Left lung (tissue), 10 donors: ENCODE data around the gene F12. TPM values are rescaled to one million over a fixed set of nuclear protein-coding genes. Genes with fewer than 3 reads are reported as not detected.

Experiments
- ATAC-seq: fragments of 200-7000 bp; cut with Tn5 transposase; one replicate; pipeline ENCODE4 v1.9.1; 2020; ENCODE audit warnings: moderate library complexity
- DNase-seq, 4 donors: peaks; one replicate each; pipeline ENCODE4 v3.0.0-alpha.2; 2013 to 2020
- H3K27ac ChIP-seq, 2 donors: fragments of 200-600 bp; sonication (generic) in 1 of 2; one replicate each; pipeline versions ENCODE4 v1.5.0 to v1.8.0; 2020 to 2021
- H3K27me3 ChIP-seq, 2 donors: fragments of 200-600 bp; sonication (generic) in 1 of 2; one replicate each; pipeline versions ENCODE4 v1.5.0 to v1.8.0; 2020 to 2021
- H3K36me3 ChIP-seq, 2 donors: fragments of 200-600 bp; sonication (generic) in 1 of 2; one replicate each; pipeline versions ENCODE4 v1.5.0 to v1.8.0; 2020 to 2021
- H3K4me1 ChIP-seq, 2 donors: fragments of 200-600 bp; one replicate each; pipeline ENCODE4 v1.8.0; 2021
- H3K4me3 ChIP-seq, 2 donors: fragments of 200-600 bp; sonication (generic) in 1 of 2; one replicate each; pipeline versions ENCODE4 v1.5.0 to v1.8.0; 2020 to 2021; ENCODE audit warnings: mild to moderate bottlenecking in 1 of 2
- H3K9me3 ChIP-seq, 2 donors: fragments of 200-600 bp; sonication (generic) in 1 of 2; one replicate each; pipeline versions ENCODE4 v1.5.0 to v1.8.0; 2020 to 2021
- intact Hi-C, 2 donors: fragments of 100-400 bp; cut with DNase I; formaldehyde crosslinking; loops; one replicate each; pipeline versions ENCODE4 v1.11.2 to v1.14.2; 2022
- polyA plus RNA-seq, 6 donors: library from polyadenylated mRNA; unstranded; fragments of 120-200 nt; gene quantifications; one replicate each; pipeline ENCODE4 v1.2.1, GENCODE V29; 2013; ENCODE audit not compliant: insufficient read length in 6 of 6
- total RNA-seq, 2 donors: library from RNA; stranded (reverse); fragmentation: NEBNext Ultra II Directional; extraction: Animal tissue kit (Norgen Biotek cat#: 25700); gene quantifications; one replicate each; pipeline ENCODE4 v1.2.1, GENCODE V29; 2021
- TF ChIP-seq, protein P1 (sequence below), 2 donors: fragments of 200-600 bp; sonication (generic) in 1 of 2; IDR thresholded peaks; one replicate each; pipeline versions ENCODE4 v1.5.0 to v1.8.0; 2021; ENCODE audit warnings: antibody characterized with exemption in 2 of 2
- donor health status: DM: no; HTN: yes; CAD: no.
- donor health status: DM: no; HTN: no; CAD: no.

Gene F12
- total and polyA plus RNA-seq, 8 donors, result 0.20 to 1.1 (median 0.35) TPM; not detected in 1

GRCh38 chr5:177399997-177400868 lies 9.1 kb downstream of the F12 start, which contains the start of gene PFN3:
Gene PFN3 (minus strand): TSS chr5:177400661. CDS start chr5:177400576, 85 bp downstream.
- TF ChIP-seq, protein P1, sequence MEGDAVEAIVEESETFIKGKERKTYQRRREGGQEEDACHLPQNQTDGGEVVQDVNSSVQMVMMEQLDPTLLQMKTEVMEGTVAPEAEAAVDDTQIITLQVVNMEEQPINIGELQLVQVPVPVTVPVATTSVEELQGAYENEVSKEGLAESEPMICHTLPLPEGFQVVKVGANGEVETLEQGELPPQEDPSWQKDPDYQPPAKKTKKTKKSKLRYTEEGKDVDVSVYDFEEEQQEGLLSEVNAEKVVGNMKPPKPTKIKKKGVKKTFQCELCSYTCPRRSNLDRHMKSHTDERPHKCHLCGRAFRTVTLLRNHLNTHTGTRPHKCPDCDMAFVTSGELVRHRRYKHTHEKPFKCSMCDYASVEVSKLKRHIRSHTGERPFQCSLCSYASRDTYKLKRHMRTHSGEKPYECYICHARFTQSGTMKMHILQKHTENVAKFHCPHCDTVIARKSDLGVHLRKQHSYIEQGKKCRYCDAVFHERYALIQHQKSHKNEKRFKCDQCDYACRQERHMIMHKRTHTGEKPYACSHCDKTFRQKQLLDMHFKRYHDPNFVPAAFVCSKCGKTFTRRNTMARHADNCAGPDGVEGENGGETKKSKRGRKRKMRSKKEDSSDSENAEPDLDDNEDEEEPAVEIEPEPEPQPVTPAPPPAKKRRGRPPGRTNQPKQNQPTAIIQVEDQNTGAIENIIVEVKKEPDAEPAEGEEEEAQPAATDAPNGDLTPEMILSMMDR (IDR thresholded peaks at IDR 0.05), result no peak
- peaks cover 44 to 95% of the 10 kb centered on the region in 2 donors for H3K27me3 ChIP-seq
- no peak within 1 kb of the TSS for H3K4me3 ChIP-seq
- intact Hi-C loops, result loop anchor here in 1 of 2 donors (10.0 kb wide), 1 partner anchor 55 kb away; no protein-coding TSS in a partner anchor
- DNase-seq (peak in 1 of 4 donors; percentile 43), ATAC-seq (no peak)
- no peaks in the 10 kb centered on the region for H3K36me3 ChIP-seq
- no peak within 1 kb of the TSS for H3K27ac ChIP-seq
- peaks cover 21 to 37% of the 10 kb centered on the region in 2 donors for H3K4me1 ChIP-seq
- no peaks in the 10 kb centered on the region for H3K9me3 ChIP-seq

DNA sequence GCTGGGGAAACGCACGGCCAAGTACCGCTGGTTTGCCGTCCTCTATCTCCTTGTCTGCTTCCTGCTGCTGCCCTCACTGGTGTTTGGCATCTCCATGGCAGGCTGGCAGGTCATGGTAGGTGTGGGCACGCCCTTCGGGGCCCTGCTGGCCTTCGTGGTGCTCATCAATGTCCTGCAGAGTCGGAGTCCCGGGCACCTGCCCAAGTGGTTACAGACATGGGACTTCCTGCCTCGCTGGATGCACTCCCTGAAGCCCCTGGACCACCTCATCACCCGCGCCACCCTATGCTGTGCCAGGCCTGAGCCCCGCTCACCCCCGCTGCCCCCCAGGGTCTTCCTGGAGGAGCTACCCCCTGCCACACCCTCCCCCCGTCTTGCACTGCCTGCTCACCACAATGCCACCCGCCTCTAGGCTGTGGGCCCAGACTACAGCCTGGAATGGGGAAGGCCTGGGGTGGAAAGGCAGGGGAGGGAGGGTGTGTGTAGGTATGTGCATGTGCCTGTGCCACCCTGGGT lies 11.4 kb downstream of the F12 start:
- TF ChIP-seq, protein P1 (IDR thresholded peaks at IDR 0.05), result no peak
- H3K4me3 ChIP-seq, result no peak overlapping the region
- H3K4me1 ChIP-seq, result peaks cover 3 to 22% of the 10 kb centered on the region in 2 donors
- peaks cover 37 to 81% of the 10 kb centered on the region in 2 donors for H3K27me3 ChIP-seq
- no peak for DNase-seq
- no peaks in the 10 kb centered on the region for H3K36me3 ChIP-seq
- no peak for ATAC-seq
- intact Hi-C loops, result loop anchor here in 1 of 2 donors (10.0 kb wide), 1 partner anchor 57 kb away; no protein-coding TSS in a partner anchor
- no peak overlapping the region for H3K27ac ChIP-seq
- H3K9me3 ChIP-seq, result no peaks in the 10 kb centered on the region

GRCh38 chr5:177396807-177397206 lies 12.6 kb downstream of the F12 start:
- Histone ChIP-seq H3K4me3 (no peak overlapping the region), H3K36me3 (no peaks in the 10 kb centered on the region), H3K27me3 (peaks cover 27 to 69% of the 10 kb centered on the region in 2 donors), H3K4me1 (peaks cover 0 to 13% of the 10 kb centered on the region in 2 donors), H3K9me3 (no peaks in the 10 kb centered on the region), H3K27ac (no peak overlapping the region)
- TF ChIP-seq, protein P1 (IDR thresholded peaks at IDR 0.05), result no peak
- ATAC-seq (no peak), DNase-seq (no peak)
- intact Hi-C loops, result loop anchor here in 1 of 2 donors (10.0 kb wide), 1 partner anchor 58 kb away; no protein-coding TSS in a partner anchor

DNA sequence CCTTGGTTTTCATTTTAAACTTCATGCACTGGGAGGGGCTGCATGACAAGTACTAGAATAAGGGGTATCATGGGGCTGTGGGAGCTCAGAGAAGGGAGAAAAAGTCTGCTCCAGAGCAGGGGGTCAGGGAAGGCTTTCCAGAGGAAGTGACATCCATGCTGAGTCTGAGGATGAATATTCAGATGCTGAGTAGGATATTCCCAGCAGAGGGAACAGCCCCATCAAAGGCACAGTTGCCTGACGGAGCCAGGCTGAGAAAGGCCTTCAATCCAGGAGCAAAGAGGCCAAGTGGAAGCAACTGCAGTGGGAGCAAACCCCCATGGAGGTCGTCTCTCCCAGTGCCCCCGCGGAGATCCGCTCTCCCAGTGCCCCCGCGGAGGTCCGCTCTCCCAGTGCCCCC lies 13.3 kb downstream of the F12 start:
- Histone ChIP-seq H3K27me3 (peaks cover 20 to 62% of the 10 kb centered on the region in 2 donors), H3K4me1 (peaks cover 0 to 13% of the 10 kb centered on the region in 2 donors), H3K9me3 (no peaks in the 10 kb centered on the region), H3K27ac (no peak overlapping the region), H3K36me3 (no peaks in the 10 kb centered on the region), H3K4me3 (no peak overlapping the region)
- DNase-seq (no peak), ATAC-seq (no peak)
- TF ChIP-seq, protein P1 (IDR thresholded peaks at IDR 0.05), result no peak
- intact Hi-C loops, result loop anchor here in 1 of 2 donors (10.0 kb wide), 1 partner anchor 59 kb away; no protein-coding TSS in a partner anchor

DNA sequence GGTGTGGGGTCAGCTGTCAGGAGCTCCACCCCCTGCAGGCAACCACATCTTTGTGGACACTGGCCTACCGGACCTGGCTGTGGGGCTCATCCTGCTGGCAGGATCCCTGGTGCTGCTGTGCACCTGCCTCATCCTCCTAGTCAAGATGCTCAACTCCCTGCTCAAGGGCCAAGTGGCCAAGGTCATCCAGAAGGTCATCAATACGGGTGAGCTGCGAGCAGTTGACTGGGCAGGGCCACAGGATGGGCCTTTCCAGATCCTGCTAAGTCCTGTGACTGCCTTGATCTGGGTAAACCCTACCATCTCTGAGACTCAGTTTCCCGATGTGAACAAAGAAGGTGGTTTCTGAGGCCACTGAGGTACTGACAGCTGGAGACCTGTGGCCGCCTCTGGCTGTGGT lies 15.4 kb downstream of the F12 start:
- TF ChIP-seq, protein P1 (IDR thresholded peaks at IDR 0.05), result no peak
- peaks cover 14 to 27% of the 10 kb centered on the region in 2 donors for H3K4me1 ChIP-seq
- intact Hi-C loops, result loop anchor here (5.0 to 10.0 kb wide), 3 partner anchors 58 to 108 kb away; no protein-coding TSS in a partner anchor
- DNase-seq, result no peak
- no peak for ATAC-seq
- H3K27ac ChIP-seq, result no peak overlapping the region
- H3K27me3 ChIP-seq, result peaks cover 0 to 41% of the 10 kb centered on the region in 2 donors
- H3K4me3 ChIP-seq, result no peak overlapping the region
- H3K36me3 ChIP-seq, result no peaks in the 10 kb centered on the region
- no peaks in the 10 kb centered on the region for H3K9me3 ChIP-seq
